ENCODE results near the gene RBM7.

Gene RBM7

GRCh38 chr11:114399490-114400215 lies 813 bp upstream of the RBM7 start:
- DNase-seq (ENCODE audit: low spot score in 2 of 2) = no peak
- peak overlapping the region; percentile 89 for H3K4me3 Mint-ChIP-seq
- peaks cover 45% of the 10 kb centered on the region for H3K4me1 Mint-ChIP-seq
- peak; percentile 16 for ATAC-seq (replicated peaks; ENCODE audit: extremely low read depth, poor library complexity, severe bottlenecking)
- no peaks in the 10 kb centered on the region for H3K9me3 Mint-ChIP-seq
- peaks cover 28% of the 10 kb centered on the region for H3K36me3 Mint-ChIP-seq (ENCODE audit: insufficient read depth)
- H3K27ac Mint-ChIP-seq (ENCODE audit: low read depth) = peak overlapping the region; percentile 98
- H3K27me3 Mint-ChIP-seq = no peaks in the 10 kb centered on the region

- H3K36me3 Mint-ChIP-seq (ENCODE audit: insufficient read depth) = peaks cover 36% of the 10 kb centered on the region
- DNase-seq (ENCODE audit: low spot score in 2 of 2) (no peak), ATAC-seq (replicated peaks; ENCODE audit: extremely low read depth, poor library complexity, severe bottlenecking) (no peak)
- H3K9me3 Mint-ChIP-seq = no peaks in the 10 kb centered on the region
- H3K4me3 Mint-ChIP-seq = peak overlapping the region; percentile 89
- H3K27me3 Mint-ChIP-seq = no peaks in the 10 kb centered on the region
- peak overlapping the region; percentile 98 for H3K27ac Mint-ChIP-seq (ENCODE audit: low read depth)
- H3K4me1 Mint-ChIP-seq = peaks cover 55% of the 10 kb centered on the region
Measured at GRCh38 chr11:114400915-114401223, 403 bp downstream of the RBM7 start.

- H3K36me3 Mint-ChIP-seq (ENCODE audit: insufficient read depth) = peaks cover 41% of the 10 kb centered on the region
- DNase-seq (ENCODE audit: low spot score in 2 of 2) (no peak), ATAC-seq (replicated peaks; ENCODE audit: extremely low read depth, poor library complexity, severe bottlenecking) (no peak)
- peaks cover 55% of the 10 kb centered on the region for H3K4me1 Mint-ChIP-seq
- peak overlapping the region; percentile 98 for H3K27ac Mint-ChIP-seq (ENCODE audit: low read depth)
- H3K27me3 Mint-ChIP-seq = no peaks in the 10 kb centered on the region
- H3K4me3 Mint-ChIP-seq = peak overlapping the region; percentile 89
- no peaks in the 10 kb centered on the region for H3K9me3 Mint-ChIP-seq
Measured at GRCh38 chr11:114401311-114401710, 845 bp downstream of the RBM7 start.

- Mint-ChIP-seq H3K27me3 (no peaks in the 10 kb centered on the region), H3K4me3 (no peak overlapping the region), H3K36me3 (ENCODE audit: insufficient read depth) (peaks cover 17% of the 10 kb centered on the region), H3K9me3 (no peaks in the 10 kb centered on the region), H3K27ac (ENCODE audit: low read depth) (no peak overlapping the region), H3K4me1 (no peaks in the 10 kb centered on the region)
- no peak for ATAC-seq (replicated peaks; ENCODE audit: extremely low read depth, poor library complexity, severe bottlenecking)
- DNase-seq (ENCODE audit: low spot score in 2 of 2) = no peak
Measured at GRCh38 chr11:114412946-114413345, 12.5 kb downstream of the RBM7 start.

GRCh38 chr11:114413958-114414357 lies 13.5 kb downstream of the RBM7 start:
- no peak overlapping the region for H3K27ac Mint-ChIP-seq (ENCODE audit: low read depth)
- peaks cover 13% of the 10 kb centered on the region for H3K36me3 Mint-ChIP-seq (ENCODE audit: insufficient read depth)
- H3K4me1 Mint-ChIP-seq = no peaks in the 10 kb centered on the region

GRCh38 chr11:114416441-114416961 lies 16.0 kb downstream of the RBM7 start:
- no peaks in the 10 kb centered on the region for H3K36me3 Mint-ChIP-seq (ENCODE audit: insufficient read depth)
- no peak overlapping the region for H3K27ac Mint-ChIP-seq (ENCODE audit: low read depth)
- H3K4me3 Mint-ChIP-seq = no peak overlapping the region
- ATAC-seq (replicated peaks; ENCODE audit: extremely low read depth, poor library complexity, severe bottlenecking) = no peak
- no peaks in the 10 kb centered on the region for H3K9me3 Mint-ChIP-seq
- H3K27me3 Mint-ChIP-seq = no peaks in the 10 kb centered on the region
- DNase-seq (ENCODE audit: low spot score in 2 of 2) = no peak
- no peaks in the 10 kb centered on the region for H3K4me1 Mint-ChIP-seq

More at GRCh38 chr11:114413958-114414357, 13.5 kb downstream of the RBM7 start:
- Mint-ChIP-seq H3K9me3 (no peaks in the 10 kb centered on the region), H3K4me3 (no peak overlapping the region), H3K27me3 (no peaks in the 10 kb centered on the region)
- DNase-seq (ENCODE audit: low spot score in 2 of 2) (no peak), ATAC-seq (replicated peaks; ENCODE audit: extremely low read depth, poor library complexity, severe bottlenecking) (no peak)

- Mint-ChIP-seq H3K4me3 (no peak overlapping the region), H3K27me3 (no peaks in the 10 kb centered on the region), H3K36me3 (ENCODE audit: insufficient read depth) (no peaks in the 10 kb centered on the region), H3K27ac (ENCODE audit: low read depth) (no peak overlapping the region), H3K9me3 (peaks cover 5% of the 10 kb centered on the region), H3K4me1 (no peaks in the 10 kb centered on the region)
- no peak for ATAC-seq (replicated peaks; ENCODE audit: extremely low read depth, poor library complexity, severe bottlenecking)
- no peak for DNase-seq (ENCODE audit: low spot score in 2 of 2)
Measured at GRCh38 chr11:114426280-114426679, 25.8 kb downstream of the RBM7 start.

GRCh38 chr11:114430290-114430689 lies 29.8 kb downstream of the RBM7 start:
- ATAC-seq (replicated peaks; ENCODE audit: extremely low read depth, poor library complexity, severe bottlenecking) (no peak), DNase-seq (ENCODE audit: low spot score in 2 of 2) (no peak)
- Mint-ChIP-seq H3K36me3 (ENCODE audit: insufficient read depth) (no peaks in the 10 kb centered on the region), H3K27me3 (no peaks in the 10 kb centered on the region), H3K27ac (ENCODE audit: low read depth) (no peak overlapping the region), H3K4me3 (no peak overlapping the region), H3K9me3 (no peaks in the 10 kb centered on the region), H3K4me1 (no peaks in the 10 kb centered on the region)

GRCh38 chr11:114432893-114433292 lies 32.4 kb downstream of the RBM7 start:
- Mint-ChIP-seq H3K9me3 (no peaks in the 10 kb centered on the region), H3K27me3 (no peaks in the 10 kb centered on the region), H3K4me1 (no peaks in the 10 kb centered on the region), H3K36me3 (ENCODE audit: insufficient read depth) (no peaks in the 10 kb centered on the region), H3K27ac (ENCODE audit: low read depth) (no peak overlapping the region), H3K4me3 (no peak overlapping the region)
- ATAC-seq (replicated peaks; ENCODE audit: extremely low read depth, poor library complexity, severe bottlenecking) = no peak
- no peak for DNase-seq (ENCODE audit: low spot score in 2 of 2)

GRCh38 chr11:114433376-114433775 lies 32.9 kb downstream of the RBM7 start:
- no peaks in the 10 kb centered on the region for H3K36me3 Mint-ChIP-seq (ENCODE audit: insufficient read depth)
- H3K27ac Mint-ChIP-seq (ENCODE audit: low read depth) = no peak overlapping the region
- H3K4me3 Mint-ChIP-seq = no peak overlapping the region
- no peaks in the 10 kb centered on the region for H3K27me3 Mint-ChIP-seq
- no peak for DNase-seq (ENCODE audit: low spot score in 2 of 2)
- ATAC-seq (replicated peaks; ENCODE audit: extremely low read depth, poor library complexity, severe bottlenecking) = no peak
- H3K4me1 Mint-ChIP-seq = no peaks in the 10 kb centered on the region
- no peaks in the 10 kb centered on the region for H3K9me3 Mint-ChIP-seq

- no peaks in the 10 kb centered on the region for H3K27me3 Mint-ChIP-seq
- H3K4me1 Mint-ChIP-seq = peaks cover 33% of the 10 kb centered on the region
- ATAC-seq (replicated peaks; ENCODE audit: extremely low read depth, poor library complexity, severe bottlenecking) (no peak), DNase-seq (ENCODE audit: low spot score in 2 of 2) (no peak)
- no peak overlapping the region for H3K4me3 Mint-ChIP-seq
- H3K36me3 Mint-ChIP-seq (ENCODE audit: insufficient read depth) = peaks cover 8% of the 10 kb centered on the region
- H3K27ac Mint-ChIP-seq (ENCODE audit: low read depth) = no peak overlapping the region
- no peaks in the 10 kb centered on the region for H3K9me3 Mint-ChIP-seq
Measured at GRCh38 chr11:114438303-114438702, 37.8 kb downstream of the RBM7 start.

- peak; percentile 99 for ATAC-seq (replicated peaks; ENCODE audit: extremely low read depth, poor library complexity, severe bottlenecking)
- no peaks in the 10 kb centered on the region for H3K9me3 Mint-ChIP-seq
Measured at GRCh38 chr11:114439229-114440120, 39.0 kb downstream of the RBM7 start, which contains the start of gene REXO2. Gene REXO2 (plus strand): TSS chr11:114439467. CDS start chr11:114439529, 62 bp downstream.

More at GRCh38 chr11:114439229-114440120, 39.0 kb downstream of the RBM7 start, which contains the start of gene REXO2:
- DNase-seq (ENCODE audit: low spot score in 2 of 2) = peak; percentile 88
- H3K27me3 Mint-ChIP-seq = no peaks in the 10 kb centered on the region
- H3K27ac Mint-ChIP-seq (ENCODE audit: low read depth) = peak within 1 kb of the TSS; percentile 94
- peak within 1 kb of the TSS; percentile 100 for H3K4me3 Mint-ChIP-seq
- H3K4me1 Mint-ChIP-seq = peaks cover 33% of the 10 kb centered on the region
- peaks cover 8% of the 10 kb centered on the region for H3K36me3 Mint-ChIP-seq (ENCODE audit: insufficient read depth)

Measured in central memory CD8-positive, alpha-beta T cell (primary cell).